Sigmoid colon (tissue), 4 donors: ENCODE results near the gene MEF2A.

ENCODE experiments used
- POLR2A ChIP-seq, 2 donors: fragments of 450-650 bp; IDR thresholded peaks; one replicate each; pipeline ENCODE4 v1.6.1; 2016; ENCODE audit warnings: antibody characterized with exemption in 2 of 2, mild to moderate bottlenecking in 2 of 2, moderate library complexity in 2 of 2
- POLR2AphosphoS5 ChIP-seq, 4 donors: sonication (generic); formaldehyde crosslinking; IDR thresholded peaks; one replicate each; pipeline ENCODE4 v1.6.1; 2017; ENCODE audit warnings: antibody characterized with exemption in 4 of 4

DNA sequence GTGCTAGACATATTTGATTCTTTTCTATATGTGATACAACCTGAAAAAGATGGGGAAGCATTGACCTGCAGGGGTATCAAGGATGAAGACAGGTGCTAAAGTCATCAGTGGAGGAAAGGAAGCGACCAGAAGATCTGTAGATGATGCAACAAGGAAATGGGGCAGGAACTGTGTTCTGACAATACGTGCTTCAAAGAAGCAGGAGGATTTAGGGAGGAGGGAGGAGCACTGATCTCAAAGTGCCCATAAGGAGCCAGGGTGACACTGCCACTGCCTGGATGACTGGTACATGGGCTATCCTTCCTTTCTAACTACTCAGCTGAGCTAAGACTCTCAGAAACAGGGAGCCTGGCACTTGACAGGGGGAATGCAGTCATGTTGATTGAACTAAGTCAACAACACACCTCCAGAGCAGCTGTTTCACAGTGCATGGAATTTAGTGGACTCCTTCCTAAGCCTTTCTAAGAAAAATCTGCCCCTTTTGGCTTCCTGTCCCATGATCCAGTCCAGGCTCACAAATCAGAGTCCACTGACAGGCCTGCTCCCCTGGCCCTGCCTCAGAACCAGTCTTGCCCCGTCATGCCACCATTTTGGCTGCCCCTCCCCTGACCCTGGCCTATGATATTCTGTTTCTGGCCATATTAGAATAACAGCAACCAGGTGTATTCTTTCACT lies 155.5 kb downstream of the MEF2A start:
- TF ChIP-seq POLR2A (IDR thresholded peaks at IDR 0.05) (no peak), POLR2AphosphoS5 (IDR thresholded peaks at IDR 0.05) (no peak)
